Measurements from ENCODE around the gene MRPS12. TPM values are rescaled to one million over a fixed set of nuclear protein-coding genes. Genes with fewer than 3 reads are reported as not detected.

The MRPS12 gene
- total and polyA plus RNA-seq, 9 of the 15 experiments (the other 6 are each of a cell fraction or from before 2014, with no cell fraction given): 8.1 to 174 (median 52.0) TPM

DNA sequence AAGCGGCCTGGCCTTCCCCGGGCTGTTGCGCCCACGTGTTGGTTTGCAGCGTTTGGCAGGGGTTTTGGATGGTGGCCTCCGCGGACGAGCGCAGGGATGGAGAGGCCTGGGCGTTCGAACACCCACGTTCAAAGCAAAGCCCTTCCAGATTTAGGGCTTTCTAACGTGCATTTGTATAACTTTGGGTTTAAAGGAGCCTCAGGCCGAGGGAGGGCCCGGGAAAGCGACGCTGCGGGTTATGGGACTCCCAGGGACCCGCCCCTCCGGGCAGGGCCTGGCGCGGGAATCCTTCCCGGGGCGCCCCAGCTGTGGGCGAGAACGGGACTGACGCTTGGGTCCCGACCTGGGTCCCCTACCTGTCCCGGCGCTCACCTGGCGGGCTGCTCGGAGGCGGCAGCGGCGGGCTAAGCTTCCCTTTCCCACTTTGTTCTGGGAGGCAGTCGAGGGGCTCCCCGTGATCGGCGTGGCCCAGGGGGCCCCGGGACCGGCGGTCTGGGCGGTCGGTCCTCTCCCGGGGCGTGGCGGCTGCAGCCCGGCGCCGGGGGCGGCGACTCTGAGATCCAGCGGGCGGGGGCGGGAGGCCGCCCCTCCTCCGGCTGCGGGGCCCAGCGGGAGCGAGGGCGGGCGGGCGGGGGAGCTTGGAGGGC is 44.6 kb downstream of the MRPS12 start, which contains the start of gene FBXO17 (continued):
- TF ChIP-seq TEAD2 (tag; IDR thresholded peaks at IDR 0.05) (no peak), SIX5 (IDR thresholded peaks at IDR 0.05; ENCODE audit: borderline replicate concordance in 1 of 2, insufficient read depth in 1 of 2, low read depth in 1 of 2, low read length in 2 of 2) (no peak), GTF2E2 (tag; IDR thresholded peaks at IDR 0.05) (no peak), ELF2 (CRISPR knock-in tag; IDR thresholded peaks at IDR 0.05) (no peak), JUND (IDR thresholded peaks at IDR 0.05; ENCODE audit: borderline replicate concordance, low read depth, low read length) (no peak), JUND (tag; IDR thresholded peaks at IDR 0.05; ENCODE audit: borderline replicate concordance, low read depth, low read length) (no peak), POLR2B (IDR thresholded peaks at IDR 0.05; ENCODE audit: low read depth, partially characterized antibody) (no peak), ZSCAN29 (IDR thresholded peaks at IDR 0.05) (no peak), HSF4 (CRISPR knock-in tag; IDR thresholded peaks at IDR 0.05; ENCODE audit: borderline replicate concordance) (no peak), ESRRB (CRISPR knock-in tag; IDR thresholded peaks at IDR 0.05; ENCODE audit: borderline replicate concordance) (no peak), ARHGAP35 (IDR thresholded peaks at IDR 0.05; ENCODE audit: partially characterized antibody) (no peak), ZBED1 (IDR thresholded peaks at IDR 0.05) (no peak), BRD4 (IDR thresholded peaks at IDR 0.05) (no peak), HDAC2 (IDR thresholded peaks at IDR 0.05) (peak; percentile 64; the same call in 1 of the 2 replicates), NFE2L1 (tag; IDR thresholded peaks at IDR 0.05; ENCODE audit: borderline replicate concordance, low read depth) (no peak), ATF7 (IDR thresholded peaks at IDR 0.05) (no peak), ZNF143 (CRISPR knock-in tag; IDR thresholded peaks at IDR 0.05) (no peak)
- TF ChIP-seq, protein P1, sequence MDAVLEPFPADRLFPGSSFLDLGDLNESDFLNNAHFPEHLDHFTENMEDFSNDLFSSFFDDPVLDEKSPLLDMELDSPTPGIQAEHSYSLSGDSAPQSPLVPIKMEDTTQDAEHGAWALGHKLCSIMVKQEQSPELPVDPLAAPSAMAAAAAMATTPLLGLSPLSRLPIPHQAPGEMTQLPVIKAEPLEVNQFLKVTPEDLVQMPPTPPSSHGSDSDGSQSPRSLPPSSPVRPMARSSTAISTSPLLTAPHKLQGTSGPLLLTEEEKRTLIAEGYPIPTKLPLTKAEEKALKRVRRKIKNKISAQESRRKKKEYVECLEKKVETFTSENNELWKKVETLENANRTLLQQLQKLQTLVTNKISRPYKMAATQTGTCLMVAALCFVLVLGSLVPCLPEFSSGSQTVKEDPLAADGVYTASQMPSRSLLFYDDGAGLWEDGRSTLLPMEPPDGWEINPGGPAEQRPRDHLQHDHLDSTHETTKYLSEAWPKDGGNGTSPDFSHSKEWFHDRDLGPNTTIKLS (IDR thresholded peaks at IDR 0.05; ENCODE audit: borderline replicate concordance, low read depth): 0 out of 2 replicates have a peak, but pooled peaks have one; percentile 35
- TF ChIP-seq, protein P2, sequence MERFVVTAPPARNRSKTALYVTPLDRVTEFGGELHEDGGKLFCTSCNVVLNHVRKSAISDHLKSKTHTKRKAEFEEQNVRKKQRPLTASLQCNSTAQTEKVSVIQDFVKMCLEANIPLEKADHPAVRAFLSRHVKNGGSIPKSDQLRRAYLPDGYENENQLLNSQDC (CRISPR knock-in tag; IDR thresholded peaks at IDR 0.05): no peak
- TF ChIP-seq, protein P3, sequence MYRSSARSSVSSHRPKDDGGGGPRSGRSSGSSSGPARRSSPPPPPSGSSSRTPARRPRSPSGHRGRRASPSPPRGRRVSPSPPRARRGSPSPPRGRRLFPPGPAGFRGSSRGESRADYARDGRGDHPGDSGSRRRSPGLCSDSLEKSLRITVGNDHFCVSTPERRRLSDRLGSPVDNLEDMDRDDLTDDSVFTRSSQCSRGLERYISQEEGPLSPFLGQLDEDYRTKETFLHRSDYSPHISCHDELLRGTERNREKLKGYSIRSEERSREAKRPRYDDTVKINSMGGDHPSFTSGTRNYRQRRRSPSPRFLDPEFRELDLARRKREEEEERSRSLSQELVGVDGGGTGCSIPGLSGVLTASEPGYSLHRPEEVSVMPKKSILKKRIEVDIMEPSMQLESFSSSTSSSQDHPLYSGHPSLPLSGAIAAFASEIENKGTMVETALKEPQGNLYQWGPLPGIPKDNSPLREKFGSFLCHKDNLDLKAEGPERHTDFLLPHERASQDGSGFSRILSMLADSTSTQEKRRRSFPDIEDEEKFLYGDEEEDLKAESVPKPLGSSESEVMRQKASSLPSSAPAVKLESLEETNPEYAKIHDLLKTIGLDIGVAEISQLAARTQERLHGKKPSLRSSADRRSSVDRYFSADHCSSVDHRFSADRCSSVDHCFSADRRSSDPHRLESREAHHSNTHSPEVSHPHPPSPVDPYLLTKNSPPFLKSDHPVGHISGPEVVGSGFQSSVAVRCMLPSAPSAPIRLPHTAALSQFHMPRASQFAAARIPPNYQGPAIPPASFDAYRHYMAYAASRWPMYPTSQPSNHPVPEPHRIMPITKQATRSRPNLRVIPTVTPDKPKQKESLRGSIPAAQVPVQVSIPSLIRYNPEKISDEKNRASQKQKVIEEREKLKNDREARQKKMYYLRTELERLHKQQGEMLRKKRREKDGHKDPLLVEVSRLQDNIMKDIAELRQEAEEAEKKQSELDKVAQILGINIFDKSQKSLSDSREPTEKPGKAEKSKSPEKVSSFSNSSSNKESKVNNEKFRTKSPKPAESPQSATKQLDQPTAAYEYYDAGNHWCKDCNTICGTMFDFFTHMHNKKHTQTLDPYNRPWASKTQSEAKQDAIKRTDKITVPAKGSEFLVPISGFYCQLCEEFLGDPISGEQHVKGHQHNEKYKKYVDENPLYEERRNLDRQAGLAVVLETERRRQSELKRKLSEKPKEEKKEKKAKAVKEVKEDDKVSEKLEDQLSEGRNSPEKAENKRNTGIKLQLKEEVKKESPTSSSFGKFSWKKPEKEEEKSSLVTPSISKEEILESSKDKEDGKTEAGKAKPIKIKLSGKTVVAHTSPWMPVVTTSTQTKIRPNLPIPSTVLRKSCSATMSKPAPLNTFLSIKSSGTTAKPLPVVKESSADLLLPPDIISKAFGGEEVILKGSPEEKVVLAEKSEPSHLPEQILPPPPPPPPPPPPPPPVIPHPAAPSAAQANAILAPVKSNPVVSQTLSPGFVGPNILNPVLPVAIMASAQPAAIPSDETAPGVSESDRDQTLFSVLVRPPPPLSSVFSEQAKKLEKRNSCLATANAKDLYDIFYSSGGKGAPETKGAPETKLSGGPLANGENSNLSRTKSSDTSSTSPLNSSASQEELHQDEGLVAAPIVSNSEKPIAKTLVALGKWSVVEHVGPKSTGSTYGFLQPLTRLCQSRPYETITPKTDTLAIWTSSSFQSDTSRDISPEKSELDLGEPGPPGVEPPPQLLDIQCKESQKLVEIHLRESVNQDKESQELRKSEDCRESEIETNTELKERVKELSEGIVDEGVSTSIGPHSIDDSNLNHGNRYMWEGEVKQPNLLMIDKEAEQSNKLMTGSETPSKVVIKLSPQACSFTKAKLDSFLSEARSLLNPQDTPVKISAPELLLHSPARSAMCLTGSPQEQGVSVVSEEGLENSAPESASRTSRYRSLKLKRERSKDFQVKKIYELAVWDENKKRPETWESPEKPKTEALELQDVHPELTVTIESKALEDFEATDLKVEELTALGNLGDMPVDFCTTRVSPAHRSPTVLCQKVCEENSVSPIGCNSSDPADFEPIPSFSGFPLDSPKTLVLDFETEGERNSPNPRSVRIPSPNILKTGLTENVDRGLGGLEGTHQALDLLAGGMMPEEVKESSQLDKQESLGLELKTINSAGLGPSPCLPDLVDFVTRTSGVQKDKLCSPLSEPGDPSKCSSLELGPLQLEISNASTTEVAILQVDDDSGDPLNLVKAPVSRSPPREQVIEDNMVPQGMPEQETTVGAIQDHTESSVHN (IDR thresholded peaks at IDR 0.05; ENCODE audit: borderline replicate concordance in 1 of 2, low read depth in 1 of 2): no peak
